SK-N-SH treated with all-trans-retinoic acid at 6 μM for 48 hours (cell line): ENCODE data around the gene ICE1.

Source experiments
- ARNTL ChIP-seq: fragments of 450-650 bp; formaldehyde crosslinking; IDR thresholded peaks from 2 replicates; pipeline ENCODE4 v1.5.0; 2020; ENCODE audit warnings: low read depth, mild to moderate bottlenecking, moderate library complexity, borderline replicate concordance
- BACH2 ChIP-seq: fragments of 250-450 bp; sonication (Bioruptor Pico); IDR thresholded peaks from 2 replicates; pipeline ENCODE4 v1.9.0; 2021; ENCODE audit warnings: mild to moderate bottlenecking, borderline replicate concordance
- CSDC2 ChIP-seq: fragments of 250-450 bp; sonication (Bioruptor Pico); IDR thresholded peaks from 2 replicates; pipeline ENCODE4 v1.5.0; 2020; ENCODE audit warnings: mild to moderate bottlenecking, moderate library complexity
- OSR1 ChIP-seq: fragments of 250-450 bp; sonication (Bioruptor Pico); IDR thresholded peaks from 2 replicates; pipeline ENCODE4 v1.8.0; 2022; ENCODE audit warnings: moderate library complexity, mild to moderate bottlenecking, inconsistent platforms
- PATZ1 ChIP-seq: fragments of 250-450 bp; sonication (Bioruptor Pico); IDR thresholded peaks from 2 replicates; pipeline ENCODE4 v1.8.0; 2020; ENCODE audit warnings: mild to moderate bottlenecking, moderate library complexity, borderline replicate concordance
- PPARA ChIP-seq: fragments of 250-450 bp; sonication (Bioruptor Pico); IDR thresholded peaks from 2 replicates; pipeline ENCODE4 v1.5.0; 2020; ENCODE audit warnings: mild to moderate bottlenecking, borderline replicate concordance
- RARB ChIP-seq: fragments of 250-450 bp; sonication (Bioruptor Pico); IDR thresholded peaks from 2 replicates; pipeline ENCODE4 v1.8.0; 2021; ENCODE audit warnings: mild to moderate bottlenecking, moderate library complexity
- TOX ChIP-seq: fragments of 250-450 bp; sonication (Bioruptor Pico); IDR thresholded peaks from 2 replicates; pipeline ENCODE4 v1.8.0; 2021; ENCODE audit warnings: mild to moderate bottlenecking, moderate library complexity, borderline replicate concordance
- ZC3H10 ChIP-seq: fragments of 250-450 bp; sonication (Bioruptor Pico); IDR thresholded peaks from 2 replicates; pipeline ENCODE4 v1.5.1; 2021; ENCODE audit warnings: mild to moderate bottlenecking, moderate library complexity
- ZFP3 ChIP-seq: fragments of 250-450 bp; sonication (Bioruptor Pico); IDR thresholded peaks from 2 replicates; pipeline ENCODE4 v1.5.0; 2020; ENCODE audit warnings: mild to moderate bottlenecking, moderate library complexity
- ZNF70 ChIP-seq: fragments of 450-650 bp; formaldehyde crosslinking; IDR thresholded peaks from 2 replicates; pipeline ENCODE4 v1.5.0; 2020; ENCODE audit warnings: mild to moderate bottlenecking, moderate library complexity
- ZNF8 ChIP-seq: fragments of 450-650 bp; formaldehyde crosslinking; IDR thresholded peaks from 2 replicates; pipeline ENCODE4 v1.5.0; 2020; ENCODE audit warnings: mild to moderate bottlenecking, moderate library complexity
- TF ChIP-seq, protein P1 (sequence below): fragments of 250-450 bp; sonication (Bioruptor Pico); IDR thresholded peaks from 2 replicates; pipeline ENCODE4 v1.8.0; 2021; ENCODE audit warnings: low read depth, mild to moderate bottlenecking, moderate library complexity, borderline replicate concordance

DNA sequence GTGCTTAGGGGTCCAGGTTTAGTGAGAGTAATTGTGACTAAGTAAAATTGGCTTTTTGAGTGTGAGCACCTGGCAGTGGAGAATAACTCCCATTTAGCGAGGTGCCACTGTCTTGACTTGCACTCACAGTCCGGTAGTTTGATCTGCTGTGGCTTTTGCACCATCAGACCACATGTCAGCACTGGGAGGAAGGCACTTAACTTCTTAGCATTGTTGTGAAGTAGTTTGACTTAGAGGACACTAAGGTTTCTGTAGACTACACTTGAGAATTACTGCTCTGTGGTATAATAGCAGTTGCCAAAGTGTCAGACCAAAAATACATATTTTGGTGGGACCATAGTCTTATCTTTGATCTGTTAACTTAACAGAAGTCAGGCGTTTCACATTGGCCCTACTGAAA lies 63.6 kb downstream of the ICE1 start:
- TF ChIP-seq ZNF8 (CRISPR knock-in tag) (no peak), OSR1 (CRISPR knock-in tag) (no peak), PPARA (CRISPR knock-in tag) (no peak), ZFP3 (CRISPR knock-in tag) (no peak), ARNTL (CRISPR knock-in tag) (no peak), CSDC2 (no peak), ZC3H10 (CRISPR knock-in tag) (no peak), TOX (CRISPR knock-in tag) (no peak), RARB (CRISPR knock-in tag) (no peak), ZNF70 (CRISPR knock-in tag) (no peak), PATZ1 (CRISPR knock-in tag) (no peak), BACH2 (no peak)
- TF ChIP-seq, protein P1, sequence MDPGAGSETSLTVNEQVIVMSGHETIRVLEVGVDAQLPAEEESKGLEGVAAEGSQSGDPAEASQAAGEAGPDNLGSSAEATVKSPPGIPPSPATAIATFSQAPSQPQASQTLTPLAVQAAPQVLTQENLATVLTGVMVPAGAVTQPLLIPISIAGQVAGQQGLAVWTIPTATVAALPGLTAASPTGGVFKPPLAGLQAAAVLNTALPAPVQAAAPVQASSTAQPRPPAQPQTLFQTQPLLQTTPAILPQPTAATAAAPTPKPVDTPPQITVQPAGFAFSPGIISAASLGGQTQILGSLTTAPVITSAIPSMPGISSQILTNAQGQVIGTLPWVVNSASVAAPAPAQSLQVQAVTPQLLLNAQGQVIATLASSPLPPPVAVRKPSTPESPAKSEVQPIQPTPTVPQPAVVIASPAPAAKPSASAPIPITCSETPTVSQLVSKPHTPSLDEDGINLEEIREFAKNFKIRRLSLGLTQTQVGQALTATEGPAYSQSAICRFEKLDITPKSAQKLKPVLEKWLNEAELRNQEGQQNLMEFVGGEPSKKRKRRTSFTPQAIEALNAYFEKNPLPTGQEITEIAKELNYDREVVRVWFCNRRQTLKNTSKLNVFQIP, result no peak
